ENCODE measurements around the gene FAM193B. TPM values are rescaled to one million over a fixed set of nuclear protein-coding genes. Genes with fewer than 3 reads are reported as not detected.

Gene FAM193B
- polyA plus RNA-seq, 1 of the 3 experiments (the other 2 are of a cell fraction): 48.1 TPM

DNA sequence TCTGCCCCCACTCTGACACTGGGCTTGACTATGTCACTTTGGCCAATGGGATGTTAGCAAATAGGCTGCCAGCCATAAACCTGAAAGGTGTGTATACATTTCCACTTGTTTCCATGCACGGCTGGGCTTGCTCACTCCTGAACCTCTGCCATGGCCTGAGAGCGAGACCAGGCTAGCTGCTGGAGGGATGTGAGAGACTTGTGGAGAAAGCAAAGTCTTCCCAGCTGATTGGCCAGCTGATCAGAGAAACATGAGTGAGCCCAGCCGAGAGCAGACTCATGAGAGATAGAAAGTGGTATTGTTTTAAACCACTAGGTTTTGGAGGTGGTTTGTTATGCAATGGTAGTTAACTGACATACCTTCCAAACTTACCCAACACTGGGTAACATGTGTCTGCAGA is 13.9 kb downstream of the FAM193B start (continued):
- TF ChIP-seq ZBTB33 (IDR thresholded peaks at IDR 0.05; ENCODE audit: borderline replicate concordance, low read depth) (no peak), RAD21 (IDR thresholded peaks at IDR 0.05; ENCODE audit: low read length) (no peak), NFIC (IDR thresholded peaks at IDR 0.05; ENCODE audit: borderline replicate concordance) (no peak), TEAD4 (IDR thresholded peaks at IDR 0.05; ENCODE audit: borderline replicate concordance, insufficient read depth) (no peak), RFX5 (IDR thresholded peaks at IDR 0.05; ENCODE audit: low read length) (no peak), MAX (IDR thresholded peaks at IDR 0.05; ENCODE audit: low read depth) (no peak), POLR2AphosphoS5 (IDR thresholded peaks at IDR 0.05; ENCODE audit: low read depth, low read length) (no peak)

- Histone ChIP-seq H3K27ac (ENCODE audit: low read depth in 2 of 2, low read length in 1 of 2) (no peak overlapping the region; a peak in 1 of 4 replicates), H3F3A (replicated peaks; ENCODE audit: insufficient read depth) (peaks cover 23% of the 10 kb centered on the region)
- DNase-seq: no peak
- no peak for TF ChIP-seq YY1 (IDR thresholded peaks at IDR 0.05; ENCODE audit: low read depth)
- no peak for TF ChIP-seq MXI1 (IDR thresholded peaks at IDR 0.05; ENCODE audit: low read depth, low read length)
- TF ChIP-seq SMC3 (IDR thresholded peaks at IDR 0.05; ENCODE audit: low read depth, low read length): no peak
- TF ChIP-seq MEF2A (IDR thresholded peaks at IDR 0.05; ENCODE audit: borderline replicate concordance, low read depth): no peak
- TF ChIP-seq RCOR1 (IDR thresholded peaks at IDR 0.05; ENCODE audit: low read length): no peak
- no peak for TF ChIP-seq SIN3A (IDR thresholded peaks at IDR 0.05; ENCODE audit: borderline replicate concordance, low read depth, low read length)
- TF ChIP-seq NFIC (IDR thresholded peaks at IDR 0.05; ENCODE audit: borderline replicate concordance): no peak
- no peak for TF ChIP-seq FOXJ3 (CRISPR knock-in tag; IDR thresholded peaks at IDR 0.05)
- TF ChIP-seq ELF1 (IDR thresholded peaks at IDR 0.05): no peak
- TF ChIP-seq, protein P1, sequence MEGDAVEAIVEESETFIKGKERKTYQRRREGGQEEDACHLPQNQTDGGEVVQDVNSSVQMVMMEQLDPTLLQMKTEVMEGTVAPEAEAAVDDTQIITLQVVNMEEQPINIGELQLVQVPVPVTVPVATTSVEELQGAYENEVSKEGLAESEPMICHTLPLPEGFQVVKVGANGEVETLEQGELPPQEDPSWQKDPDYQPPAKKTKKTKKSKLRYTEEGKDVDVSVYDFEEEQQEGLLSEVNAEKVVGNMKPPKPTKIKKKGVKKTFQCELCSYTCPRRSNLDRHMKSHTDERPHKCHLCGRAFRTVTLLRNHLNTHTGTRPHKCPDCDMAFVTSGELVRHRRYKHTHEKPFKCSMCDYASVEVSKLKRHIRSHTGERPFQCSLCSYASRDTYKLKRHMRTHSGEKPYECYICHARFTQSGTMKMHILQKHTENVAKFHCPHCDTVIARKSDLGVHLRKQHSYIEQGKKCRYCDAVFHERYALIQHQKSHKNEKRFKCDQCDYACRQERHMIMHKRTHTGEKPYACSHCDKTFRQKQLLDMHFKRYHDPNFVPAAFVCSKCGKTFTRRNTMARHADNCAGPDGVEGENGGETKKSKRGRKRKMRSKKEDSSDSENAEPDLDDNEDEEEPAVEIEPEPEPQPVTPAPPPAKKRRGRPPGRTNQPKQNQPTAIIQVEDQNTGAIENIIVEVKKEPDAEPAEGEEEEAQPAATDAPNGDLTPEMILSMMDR (IDR thresholded peaks at IDR 0.05): no peak
- TF ChIP-seq FOSL2 (IDR thresholded peaks at IDR 0.05; ENCODE audit: borderline replicate concordance, low read depth): no peak
- no peak for TF ChIP-seq EP300 (IDR thresholded peaks at IDR 0.05; ENCODE audit: borderline replicate concordance in 1 of 2, low read depth in 1 of 2, low read length in 1 of 2)
- no peak for TF ChIP-seq RXRA (IDR thresholded peaks at IDR 0.05; ENCODE audit: borderline replicate concordance, low read depth)
- no peak for TF ChIP-seq TAF1 (IDR thresholded peaks at IDR 0.05; ENCODE audit: borderline replicate concordance, low read depth, low read length)
- no peak for TF ChIP-seq ZBTB33 (IDR thresholded peaks at IDR 0.05; ENCODE audit: borderline replicate concordance, low read depth)
- no peak for TF ChIP-seq PBX3 (IDR thresholded peaks at IDR 0.05)
- no peak for TF ChIP-seq CHD2 (IDR thresholded peaks at IDR 0.05; ENCODE audit: low read length, partially characterized antibody)
Observed at GRCh38 chr5:177539411-177539810, 15.0 kb downstream of the FAM193B start.

More at GRCh38 chr5:177539411-177539810, 15.0 kb downstream of the FAM193B start:
- no peaks in the 10 kb centered on the region for H3K27me3 ChIP-seq (ENCODE audit: insufficient read depth)
- H3K79me2 ChIP-seq (ENCODE audit: insufficient read depth): peaks cover 77% of the 10 kb centered on the region
- no peak overlapping the region for H3K9ac ChIP-seq
- 78% methylated on average over 2 of the region's 2 CpGs for WGBS (ENCODE audit: low lambda C conversion rate)
- peaks cover 40% of the 10 kb centered on the region for H4K20me1 ChIP-seq (ENCODE audit: insufficient read depth)
- peaks cover 24 to 36% of the 10 kb centered on the region in 2 experiments for H3K36me3 ChIP-seq (replicated peaks in 1 of 2; ENCODE audit: control insufficient read depth in 1 of 2, insufficient read depth in 2 of 2, low read length in 1 of 2)
- no peaks in the 10 kb centered on the region for H3K9me2 ChIP-seq
- H2AFZ ChIP-seq (ENCODE audit: low read depth): no peak overlapping the region
- peaks cover 14 to 15% of the 10 kb centered on the region in 2 experiments; a peak in 3 of 4 replicates for H3K4me1 ChIP-seq (ENCODE audit: control insufficient read depth in 1 of 2, insufficient read depth in 2 of 2, low read depth in 1 of 2, low read length in 1 of 2)
- ChIA-PET CTCF (interaction anchor here (0.7 kb wide), 1 partner anchor 38 kb away, joined by 3 read pairs; no protein-coding TSS in a partner anchor), POLR2A (no interaction called here)
- no peak overlapping the region for H3K4me3 ChIP-seq (ENCODE audit: low read depth in 2 of 2, low read length in 1 of 2)
- H3K9me3 ChIP-seq: no peaks in the 10 kb centered on the region
- no peak overlapping the region for H3K4me2 ChIP-seq
